GM10248 (cell line): ENCODE data around the gene PROSER2.

Experiments used
- CTCF ChIA-PET: fragments of 300-600 bp; sonication (Branson Sonifier 250); formaldehyde crosslinking; extraction: SDS; loops from one replicate; lab custom pipeline; 2021; ENCODE audit warnings: antibody characterized with exemption; lab: Yijun Ruan, JAX
- POLR2A ChIA-PET: fragments of 350-650 bp; sonication (Branson Sonifier 250); formaldehyde crosslinking; extraction: SDS; loops from one replicate; lab custom pipeline; 2020; ENCODE audit warnings: antibody characterized with exemption; lab: Yijun Ruan, JAX
- DNase-seq: peaks from one replicate; pipeline ENCODE4 v3.0.0; 2012; ENCODE audit errors: extremely low spot score
- CTCF ChIP-seq: IDR thresholded peaks from 2 replicates; pipeline ENCODE4 v1.5.1; 2012; ENCODE audit warnings: mild to moderate bottlenecking, low read depth; ENCODE audit errors: extremely low read depth, missing control alignments, control extremely low read depth

PROSER2 gene

GRCh38 chr10:11793762-11794479 lies 29.2 kb upstream of the PROSER2 start:
- CTCF ChIA-PET: interaction anchor here (1.4 to 3.7 kb wide), 4 partner anchors 11 to 193 kb away, joined by 3 to 20 read pairs (median 9); no protein-coding TSS in a partner anchor
- POLR2A ChIA-PET: no interaction called here
- no peak for DNase-seq
- no peak for TF ChIP-seq CTCF

GRCh38 chr10:11794566-11794965 lies 28.6 kb upstream of the PROSER2 start:
- no peak for TF ChIP-seq CTCF
- CTCF ChIA-PET: interaction anchor here (1.4 to 3.7 kb wide), 4 partner anchors 12 to 192 kb away, joined by 3 to 20 read pairs (median 9); no protein-coding TSS in a partner anchor
- DNase-seq: no peak
- POLR2A ChIA-PET: no interaction called here

GRCh38 chr10:11795101-11795920 lies 27.8 kb upstream of the PROSER2 start:
- TF ChIP-seq CTCF: no peak
- no peak for DNase-seq
- POLR2A ChIA-PET: no interaction called here
- CTCF ChIA-PET: interaction anchor here (1.4 to 3.7 kb wide), 4 partner anchors 13 to 191 kb away, joined by 3 to 20 read pairs (median 9); no protein-coding TSS in a partner anchor

- DNase-seq: no peak
- TF ChIP-seq CTCF: no peak
- POLR2A ChIA-PET: no interaction called here
- CTCF ChIA-PET: interaction anchor here (1.2 kb wide), 1 partner anchor 14 kb away, joined by 3 read pairs; no protein-coding TSS in a partner anchor
Observed at GRCh38 chr10:11796474-11796873, 26.7 kb upstream of the PROSER2 start.

GRCh38 chr10:11797281-11797680 lies 25.9 kb upstream of the PROSER2 start:
- no peak for TF ChIP-seq CTCF
- ChIA-PET CTCF (interaction anchor here (1.7 kb wide), 1 partner anchor 39 kb away, joined by 6 read pairs; no protein-coding TSS in a partner anchor), POLR2A (no interaction called here)
- no peak for DNase-seq
